Measurements from ENCODE around the gene SPPL3. TPM values are rescaled to one million over a fixed set of nuclear protein-coding genes. Genes with fewer than 3 reads are reported as not detected.

The SPPL3 gene
- total RNA-seq, 4 donors from 2014 or later: 5.4 to 82.7 (median 23.2) TPM

DNA sequence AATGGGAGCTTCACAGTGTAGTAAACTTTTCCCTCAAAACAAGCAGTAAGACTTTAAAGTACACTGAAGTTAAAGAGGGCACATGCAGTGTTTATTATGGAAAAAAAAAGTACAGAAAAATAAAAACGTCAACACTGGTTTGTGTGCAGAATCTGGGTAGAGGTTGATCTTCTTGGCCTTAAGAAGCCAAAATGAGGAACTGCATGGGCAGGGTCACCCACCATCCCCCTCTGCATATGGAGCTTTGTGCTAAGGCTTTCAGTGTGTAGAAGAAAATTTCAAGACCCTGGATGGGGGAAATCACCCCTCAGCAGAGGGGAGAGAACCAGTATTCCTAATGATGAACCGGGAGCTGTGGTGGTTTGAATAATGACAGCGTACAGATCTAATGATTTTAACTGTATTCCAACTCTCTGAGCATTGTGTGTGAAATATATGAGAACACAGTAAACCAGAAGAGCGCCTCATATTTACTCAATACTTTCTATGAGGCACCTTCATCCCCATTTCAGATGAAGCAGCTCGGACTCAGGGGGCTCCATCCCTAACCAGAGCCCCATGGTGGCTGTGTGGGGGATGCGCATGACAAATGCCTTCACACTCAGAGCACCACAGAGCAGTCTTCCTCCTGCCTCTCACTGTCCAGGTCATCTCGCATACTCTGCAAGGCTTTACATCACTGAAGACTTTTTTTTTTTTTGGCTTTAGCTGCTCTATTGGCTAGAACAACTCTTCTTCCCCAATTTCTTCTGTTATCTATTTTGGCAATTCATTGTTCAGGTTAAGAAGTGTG, 145.2 kb downstream of the SPPL3 start:
- Histone ChIP-seq H3K4me1 (no peaks in the 10 kb centered on the region), H3K36me3 (no peaks in the 10 kb centered on the region), H3K27ac (no peak overlapping the region), H3K27me3 (no peaks in the 10 kb centered on the region), H3K9me3 (peaks cover 0 to 3% of the 10 kb centered on the region in 2 donors), H3K4me3 (no peak overlapping the region)
- DNase-seq: no peak
- intact Hi-C loops (cut with DNase I; ENCODE audit: low total_unique reads): no loop called here
- TF ChIP-seq, protein P1, sequence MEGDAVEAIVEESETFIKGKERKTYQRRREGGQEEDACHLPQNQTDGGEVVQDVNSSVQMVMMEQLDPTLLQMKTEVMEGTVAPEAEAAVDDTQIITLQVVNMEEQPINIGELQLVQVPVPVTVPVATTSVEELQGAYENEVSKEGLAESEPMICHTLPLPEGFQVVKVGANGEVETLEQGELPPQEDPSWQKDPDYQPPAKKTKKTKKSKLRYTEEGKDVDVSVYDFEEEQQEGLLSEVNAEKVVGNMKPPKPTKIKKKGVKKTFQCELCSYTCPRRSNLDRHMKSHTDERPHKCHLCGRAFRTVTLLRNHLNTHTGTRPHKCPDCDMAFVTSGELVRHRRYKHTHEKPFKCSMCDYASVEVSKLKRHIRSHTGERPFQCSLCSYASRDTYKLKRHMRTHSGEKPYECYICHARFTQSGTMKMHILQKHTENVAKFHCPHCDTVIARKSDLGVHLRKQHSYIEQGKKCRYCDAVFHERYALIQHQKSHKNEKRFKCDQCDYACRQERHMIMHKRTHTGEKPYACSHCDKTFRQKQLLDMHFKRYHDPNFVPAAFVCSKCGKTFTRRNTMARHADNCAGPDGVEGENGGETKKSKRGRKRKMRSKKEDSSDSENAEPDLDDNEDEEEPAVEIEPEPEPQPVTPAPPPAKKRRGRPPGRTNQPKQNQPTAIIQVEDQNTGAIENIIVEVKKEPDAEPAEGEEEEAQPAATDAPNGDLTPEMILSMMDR (IDR thresholded peaks at IDR 0.05): no peak
- no peak for TF ChIP-seq POLR2A (IDR thresholded peaks at IDR 0.05)

DNA sequence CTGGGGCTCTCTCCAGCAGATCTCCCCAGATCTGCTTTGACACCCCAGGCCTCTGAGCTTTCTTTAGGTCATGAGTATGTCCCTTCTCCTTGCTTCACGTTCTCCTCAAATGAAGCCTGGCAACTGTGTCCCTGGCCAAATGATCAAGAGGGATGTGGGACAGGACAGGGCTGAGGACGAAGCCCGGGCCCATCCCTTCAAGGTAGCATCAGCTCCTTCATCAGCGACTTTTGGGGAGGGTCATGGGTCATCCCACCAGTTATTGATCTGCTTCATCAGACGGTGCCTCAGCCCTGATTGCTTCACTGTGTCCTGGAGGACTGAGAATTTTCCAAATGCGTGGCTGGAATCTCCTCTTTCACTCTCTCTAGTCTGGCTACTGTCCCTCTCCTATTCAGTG, 146.2 kb downstream of the SPPL3 start:
- Histone ChIP-seq H3K27me3 (no peaks in the 10 kb centered on the region), H3K4me1 (no peaks in the 10 kb centered on the region), H3K9me3 (peaks cover 0 to 3% of the 10 kb centered on the region in 2 donors), H3K4me3 (no peak overlapping the region), H3K27ac (no peak overlapping the region), H3K36me3 (no peaks in the 10 kb centered on the region)
- TF ChIP-seq, protein P1 (IDR thresholded peaks at IDR 0.05): no peak
- TF ChIP-seq POLR2A (IDR thresholded peaks at IDR 0.05): no peak
- intact Hi-C loops (cut with DNase I; ENCODE audit: low total_unique reads): no loop called here
- DNase-seq: no peak

DNA sequence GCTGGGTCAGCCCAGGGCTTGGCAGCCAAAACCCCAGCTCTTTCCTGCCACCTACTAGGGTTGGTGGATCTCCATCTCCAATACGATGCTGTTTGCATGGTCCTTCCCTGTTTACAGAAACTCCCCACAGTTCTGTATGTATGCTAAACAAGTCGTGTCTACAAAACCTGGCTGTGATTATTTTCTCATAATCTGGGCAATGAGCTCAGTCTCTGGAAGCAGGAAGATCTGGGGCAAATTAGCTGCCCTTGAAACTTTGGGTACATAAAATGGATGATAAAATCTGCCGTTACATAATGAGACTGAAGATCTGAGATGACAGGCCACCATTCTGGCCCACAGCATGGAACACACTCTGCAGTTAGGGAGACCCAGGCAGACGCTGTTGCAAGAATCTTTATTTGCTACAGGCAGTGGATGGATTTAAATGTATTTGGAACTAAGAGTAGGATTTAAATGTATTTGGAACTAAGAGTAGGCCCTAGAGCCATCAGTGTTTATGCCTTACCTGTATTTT, 146.9 kb downstream of the SPPL3 start:
- Histone ChIP-seq H3K27me3 (no peaks in the 10 kb centered on the region), H3K4me3 (no peak overlapping the region)
- intact Hi-C loops (cut with DNase I; ENCODE audit: low total_unique reads): no loop called here

DNA sequence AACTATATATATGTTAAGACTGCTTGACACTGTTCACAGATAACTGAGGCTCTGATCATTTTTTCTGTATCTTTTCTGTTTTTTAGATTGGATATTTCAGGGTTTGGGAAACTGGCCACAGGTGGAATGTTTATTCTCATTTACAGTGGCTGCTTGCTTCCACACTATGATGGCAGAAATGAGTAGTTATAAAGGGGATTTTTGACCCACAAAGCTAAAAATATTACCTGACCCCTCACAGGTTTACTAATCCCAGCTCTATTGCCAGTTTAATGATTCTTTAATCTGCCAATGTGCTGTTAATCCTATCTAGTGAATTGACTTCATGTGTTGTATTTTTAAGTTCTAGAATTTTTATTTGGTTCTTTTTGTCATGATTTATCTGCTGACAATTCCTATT, 148.9 kb downstream of the SPPL3 start:
- no peaks in the 10 kb centered on the region for H3K27me3 ChIP-seq
- H3K27ac ChIP-seq: no peak overlapping the region
- no peaks in the 10 kb centered on the region for H3K36me3 ChIP-seq
- intact Hi-C loops (cut with DNase I; ENCODE audit: low total_unique reads): no loop called here
- no peak overlapping the region for H3K4me3 ChIP-seq
- no peak for TF ChIP-seq POLR2A (IDR thresholded peaks at IDR 0.05)
- TF ChIP-seq, protein P1 (IDR thresholded peaks at IDR 0.05): no peak
- H3K4me1 ChIP-seq: no peaks in the 10 kb centered on the region
- peaks cover 0 to 3% of the 10 kb centered on the region in 2 donors for H3K9me3 ChIP-seq
- DNase-seq: no peak

More for the DNA sequence above, 146.9 kb downstream of the SPPL3 start:
- Histone ChIP-seq H3K9me3 (peaks cover 0 to 3% of the 10 kb centered on the region in 2 donors), H3K27ac (no peak overlapping the region), H3K36me3 (no peaks in the 10 kb centered on the region), H3K4me1 (no peaks in the 10 kb centered on the region)
- TF ChIP-seq, protein P1 (IDR thresholded peaks at IDR 0.05): no peak
- no peak for TF ChIP-seq POLR2A (IDR thresholded peaks at IDR 0.05)
- no peak for DNase-seq

DNA sequence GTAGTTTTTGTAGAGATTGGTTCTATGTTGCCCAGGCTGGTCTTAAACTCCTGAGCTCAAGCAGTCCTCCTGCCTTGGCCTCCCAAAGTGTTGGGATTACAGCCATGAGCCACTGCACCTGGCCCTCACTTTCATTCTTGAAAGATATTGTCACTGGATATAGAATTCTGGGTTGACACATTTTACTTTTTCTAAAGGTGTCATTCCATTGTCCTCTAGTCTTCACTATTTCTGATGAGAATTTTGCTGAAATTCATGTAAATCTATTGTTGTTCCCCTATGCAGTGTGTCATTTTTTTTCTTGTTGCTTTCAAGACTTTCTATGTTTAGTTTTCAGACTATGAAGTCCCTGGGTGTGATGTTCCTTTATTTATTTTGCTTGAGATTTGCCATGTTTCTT, 149.4 kb downstream of the SPPL3 start:
- Histone ChIP-seq H3K4me3 (no peak overlapping the region), H3K9me3 (peaks cover 0 to 3% of the 10 kb centered on the region in 2 donors), H3K4me1 (no peaks in the 10 kb centered on the region), H3K27me3 (no peaks in the 10 kb centered on the region), H3K36me3 (no peaks in the 10 kb centered on the region), H3K27ac (no peak overlapping the region)
- TF ChIP-seq, protein P1 (IDR thresholded peaks at IDR 0.05): no peak
- TF ChIP-seq POLR2A (IDR thresholded peaks at IDR 0.05): no peak
- intact Hi-C loops (cut with DNase I; ENCODE audit: low total_unique reads): no loop called here
- DNase-seq: no peak
